ENCODE data around the gene ZRANB1. TPM values are rescaled to one million over a fixed set of nuclear protein-coding genes. Genes with fewer than 3 reads are reported as not detected.

Gene ZRANB1
- total and polyA plus RNA-seq, 2 of the 4 experiments (the other 2 are of a cell fraction) = 11.2 to 24.7 TPM

- peaks cover 72% of the 10 kb centered on the region for H4K20me1 ChIP-seq (ENCODE audit: insufficient read depth, low read length)
- H3K27me3 ChIP-seq (ENCODE audit: control insufficient read depth, insufficient read depth, low read length) = no peaks in the 10 kb centered on the region
- no peak overlapping the region for H3K18ac ChIP-seq (ENCODE audit: low read depth, low read length)
- dilution Hi-C loops (cut with HindIII; ENCODE audit: low sequenced_read_pairs, unreplicated experiment) (no loop called here), in situ Hi-C loops (cut with MboI; ENCODE audit: low sequenced_read_pairs) (no loop called here), intact Hi-C loops (cut with micrococcal nuclease) (no loop called here)
- ChIA-PET CTCF (no interaction called here), POLR2A (ENCODE audit: unreplicated experiment) (no interaction called here)
- H3K56ac ChIP-seq (ENCODE audit: extremely low read depth, insufficient read depth, low read length) = no peak overlapping the region
- peaks cover 29% of the 10 kb centered on the region; the same call in 1 of the 2 replicates for H3K36me3 ChIP-seq (ENCODE audit: control insufficient read depth, insufficient read depth, low read length)
- no peak overlapping the region for H3K27ac ChIP-seq (ENCODE audit: insufficient read depth, low read length)
- H3K9ac ChIP-seq (ENCODE audit: low read depth, low read length) = no peak overlapping the region
- H3K4me2 ChIP-seq (ENCODE audit: low read depth, low read length) = no peak overlapping the region
- H2AK5ac ChIP-seq (ENCODE audit: low read depth, low read length) = no peak overlapping the region
- H3K4ac ChIP-seq (ENCODE audit: low read depth, low read length) = no peak overlapping the region
- ATAC-seq (ENCODE audit: low read depth) (no peak), DNase-seq (no peak)
- H3K79me1 ChIP-seq (ENCODE audit: low read depth in 1 of 2, low read length in 2 of 2) = peaks cover 25 to 92% of the 10 kb centered on the region in 2 experiments
- H4K8ac ChIP-seq (ENCODE audit: low read depth in 2 of 2, low read length in 2 of 2) = no peak overlapping the region
- no peaks in the 10 kb centered on the region for H3K9me3 ChIP-seq (ENCODE audit: control insufficient read depth, insufficient read depth, low read length)
- no peak overlapping the region for H2BK120ac ChIP-seq (ENCODE audit: low read depth, low read length)
- no peak overlapping the region for H4K91ac ChIP-seq (ENCODE audit: insufficient read depth, low read depth, low read length)
- no peak overlapping the region for H2AFZ ChIP-seq (replicated peaks; ENCODE audit: low read length, poor library complexity)
- peaks cover 35% of the 10 kb centered on the region for H3K9me1 ChIP-seq (ENCODE audit: insufficient read depth, low read length)
- H3K23ac ChIP-seq (ENCODE audit: low read depth, low read length) = no peak overlapping the region
- H2BK15ac ChIP-seq (ENCODE audit: low read depth, low read length) = no peak overlapping the region
- no peak overlapping the region for H3K4me3 ChIP-seq (ENCODE audit: insufficient read depth, low read depth, low read length)
- H3K4me1 ChIP-seq (ENCODE audit: control insufficient read depth, insufficient read depth, low read length) = peaks cover 32% of the 10 kb centered on the region
- TF ChIP-seq MXI1 (IDR thresholded peaks at IDR 0.05; ENCODE audit: borderline replicate concordance, low read depth, low read length) = no peak
- TF ChIP-seq NFE2L2 (IDR thresholded peaks at IDR 0.05; ENCODE audit: low read depth, low read length) = no peak
- no peak for TF ChIP-seq CEBPB (IDR thresholded peaks at IDR 0.05; ENCODE audit: low read depth, low read length)
- no peak for TF ChIP-seq FOS (IDR thresholded peaks at IDR 0.05; ENCODE audit: low read depth, low read length)
- no peak for TF ChIP-seq ELK1 (IDR thresholded peaks at IDR 0.05; ENCODE audit: borderline replicate concordance, low read depth, low read length)
- no peak for TF ChIP-seq MAZ (IDR thresholded peaks at IDR 0.05; ENCODE audit: borderline replicate concordance, low read depth, low read length)
- TF ChIP-seq BHLHE40 (IDR thresholded peaks at IDR 0.05; ENCODE audit: low read depth, low read length) = no peak
- TF ChIP-seq RAD21 (IDR thresholded peaks at IDR 0.05; ENCODE audit: low read length) = no peak
- no peak for TF ChIP-seq MAFK (IDR thresholded peaks at IDR 0.05; ENCODE audit: low read depth, low read length)
- no peak for TF ChIP-seq RCOR1 (IDR thresholded peaks at IDR 0.05; ENCODE audit: insufficient replicate concordance, low read length)
- TF ChIP-seq CHD1 (IDR thresholded peaks at IDR 0.05; ENCODE audit: low read depth, low read length) = no peak
- no peak for TF ChIP-seq SMC3 (IDR thresholded peaks at IDR 0.05; ENCODE audit: low read depth, low read length)
- TF ChIP-seq CTCF (conservative IDR thresholded peaks at IDR 0.05; ENCODE audit: low read depth, low read length) = no peak
- TF ChIP-seq RFX5 (IDR thresholded peaks at IDR 0.05; ENCODE audit: low read depth, low read length) = no peak
- no peak for TF ChIP-seq POLR2A (IDR thresholded peaks at IDR 0.05; ENCODE audit: low read depth, low read length)
- TF ChIP-seq USF2 (IDR thresholded peaks at IDR 0.05; ENCODE audit: low read depth, low read length) = no peak
- no peak overlapping the region for H3K14ac ChIP-seq (replicated peaks; ENCODE audit: low read depth, low read length)
- H2AK9ac ChIP-seq (replicated peaks; ENCODE audit: low read depth, low read length, poor library complexity) = no peak overlapping the region
- no peak overlapping the region for H2BK20ac ChIP-seq (ENCODE audit: low read depth, low read length)
- no peak overlapping the region for H4K5ac ChIP-seq (ENCODE audit: low read depth, low read length)
- no peak overlapping the region for H2BK5ac ChIP-seq (ENCODE audit: low read depth, low read length, poor library complexity, severe bottlenecking)
- 97% methylated on average over 6 of the region's 19 CpGs; no CpG with 5 or more reads in 1 of the 2 experiments for WGBS, 2 experiments (ENCODE audit: extremely low coverage in 2 of 2, insufficient read length in 1 of 2)
- no TSS peak for BruUV-seq (replicated peaks)
These were observed 62.8 kb downstream of the ZRANB1 start for GRCh38 chr10:125004571-125005311.

All from IMR-90 (cell line).